Mononuclear cell (primary cell): ENCODE measurements around the gene SNCAIP. TPM values are rescaled to one million over a fixed set of nuclear protein-coding genes. Genes with fewer than 3 reads are reported as not detected.

Experiments used
- H3K27me3 ChIP-seq: 2 replicates; pipeline ENCODE4 v1.6.0; 2011; ENCODE audit warnings: low read length, control low read depth; ENCODE audit not compliant: insufficient read depth
- H3K4me1 ChIP-seq: 2 replicates; pipeline ENCODE4 v1.5.1; 2011; ENCODE audit warnings: mild to moderate bottlenecking, low read length, control low read depth; ENCODE audit not compliant: insufficient read depth
- H3K4me3 ChIP-seq: 2 replicates; pipeline ENCODE4 v1.5.1; 2011; ENCODE audit warnings: mild to moderate bottlenecking, low read length, moderate library complexity
- H3K9me3 ChIP-seq: 2 replicates; pipeline ENCODE4 v1.5.1; 2011; ENCODE audit warnings: low read depth, mild to moderate bottlenecking, control low read depth, low read length
- total RNA-seq: library from RNA; depleted of rRNA; stranded (reverse); fragments of >200 nt; gene quantifications from one replicate; pipeline ENCODE4 v1.2.3, GENCODE V29; 2012

Gene SNCAIP
- total RNA-seq, 1 donor: not detected

- no peaks in the 10 kb centered on the region for H3K4me1 ChIP-seq
- no peaks in the 10 kb centered on the region for H3K9me3 ChIP-seq
- H3K4me3 ChIP-seq: no peak overlapping the region
- H3K27me3 ChIP-seq: peaks cover 6% of the 10 kb centered on the region
These were observed 7.4 kb upstream of the SNCAIP start for GRCh38 chr5:122304471-122305215.

GRCh38 chr5:122306461-122306860 lies 5.6 kb upstream of the SNCAIP start:
- H3K9me3 ChIP-seq: no peaks in the 10 kb centered on the region
- H3K4me1 ChIP-seq: no peaks in the 10 kb centered on the region
- no peak overlapping the region for H3K4me3 ChIP-seq

GRCh38 chr5:122310889-122311288 lies 1.1 kb upstream of the SNCAIP start:
- peaks cover 49% of the 10 kb centered on the region for H3K27me3 ChIP-seq
- no peaks in the 10 kb centered on the region for H3K9me3 ChIP-seq
- H3K4me1 ChIP-seq: no peaks in the 10 kb centered on the region
- no peak overlapping the region for H3K4me3 ChIP-seq

More at GRCh38 chr5:122306461-122306860, 5.6 kb upstream of the SNCAIP start:
- H3K27me3 ChIP-seq: peaks cover 20% of the 10 kb centered on the region

GRCh38 chr5:122311497-122311960 lies 508 bp upstream of the SNCAIP start:
- Histone ChIP-seq H3K9me3 (no peaks in the 10 kb centered on the region), H3K27me3 (peaks cover 52% of the 10 kb centered on the region), H3K4me1 (no peaks in the 10 kb centered on the region), H3K4me3 (no peak overlapping the region)

GRCh38 chr5:122312591-122313406 lies 762 bp downstream of the SNCAIP start:
- H3K4me1 ChIP-seq: no peaks in the 10 kb centered on the region
- H3K4me3 ChIP-seq: no peak overlapping the region
- no peaks in the 10 kb centered on the region for H3K9me3 ChIP-seq
- H3K27me3 ChIP-seq: peaks cover 52% of the 10 kb centered on the region

- Histone ChIP-seq H3K9me3 (no peaks in the 10 kb centered on the region), H3K27me3 (peaks cover 52% of the 10 kb centered on the region), H3K4me3 (no peak overlapping the region), H3K4me1 (no peaks in the 10 kb centered on the region)
These were observed 2.0 kb downstream of the SNCAIP start for GRCh38 chr5:122314036-122314435.

GRCh38 chr5:122315521-122315920 lies 3.5 kb downstream of the SNCAIP start:
- no peak overlapping the region for H3K4me3 ChIP-seq

GRCh38 chr5:122316656-122317055 lies 4.6 kb downstream of the SNCAIP start:
- H3K4me1 ChIP-seq: no peaks in the 10 kb centered on the region
- H3K4me3 ChIP-seq: no peak overlapping the region
- H3K9me3 ChIP-seq: no peaks in the 10 kb centered on the region
- H3K27me3 ChIP-seq: peaks cover 32% of the 10 kb centered on the region

More at GRCh38 chr5:122315521-122315920, 3.5 kb downstream of the SNCAIP start:
- Histone ChIP-seq H3K27me3 (peaks cover 39% of the 10 kb centered on the region), H3K4me1 (no peaks in the 10 kb centered on the region), H3K9me3 (no peaks in the 10 kb centered on the region)

- no peak overlapping the region for H3K4me3 ChIP-seq
- no peaks in the 10 kb centered on the region for H3K9me3 ChIP-seq
- H3K27me3 ChIP-seq: peaks cover 8% of the 10 kb centered on the region
- H3K4me1 ChIP-seq: no peaks in the 10 kb centered on the region
These were observed 7.9 kb downstream of the SNCAIP start for GRCh38 chr5:122319897-122320296.

- H3K4me3 ChIP-seq: no peak overlapping the region
- no peaks in the 10 kb centered on the region for H3K27me3 ChIP-seq
- no peaks in the 10 kb centered on the region for H3K9me3 ChIP-seq
- H3K4me1 ChIP-seq: no peaks in the 10 kb centered on the region
These were observed 9.9 kb downstream of the SNCAIP start for GRCh38 chr5:122321921-122322320.

GRCh38 chr5:122322801-122323548 lies 10.9 kb downstream of the SNCAIP start:
- no peak overlapping the region for H3K4me3 ChIP-seq
- no peaks in the 10 kb centered on the region for H3K4me1 ChIP-seq
- no peaks in the 10 kb centered on the region for H3K27me3 ChIP-seq
- H3K9me3 ChIP-seq: no peaks in the 10 kb centered on the region

- H3K4me3 ChIP-seq: no peak overlapping the region
- H3K9me3 ChIP-seq: no peaks in the 10 kb centered on the region
- no peaks in the 10 kb centered on the region for H3K27me3 ChIP-seq
- H3K4me1 ChIP-seq: no peaks in the 10 kb centered on the region
These were observed 11.7 kb downstream of the SNCAIP start for GRCh38 chr5:122323738-122324137.

- Histone ChIP-seq H3K27me3 (no peaks in the 10 kb centered on the region), H3K4me1 (no peaks in the 10 kb centered on the region), H3K4me3 (no peak overlapping the region)
These were observed 15.1 kb downstream of the SNCAIP start for GRCh38 chr5:122327110-122327509.

GRCh38 chr5:122330881-122331280 lies 18.8 kb downstream of the SNCAIP start:
- Histone ChIP-seq H3K4me1 (no peaks in the 10 kb centered on the region), H3K9me3 (no peaks in the 10 kb centered on the region), H3K4me3 (no peak overlapping the region), H3K27me3 (no peaks in the 10 kb centered on the region)

More at GRCh38 chr5:122327110-122327509, 15.1 kb downstream of the SNCAIP start:
- no peaks in the 10 kb centered on the region for H3K9me3 ChIP-seq
